ENCODE data around the gene GAS2L2.

Gene GAS2L2

GRCh38 chr17:35752945-35753764, at the start of gene GAS2L2:
TSS of gene GAS2L2 (minus strand) at chr17:35753239. CDS start at chr17:35752850, 389 bp downstream.
- DNase-seq, result no peak

- DNase-seq, result peak; percentile 84
Observed at GRCh38 chr17:35801583-35802224, 48.7 kb upstream of the GAS2L2 start.

- no peak for DNase-seq
Observed at GRCh38 chr17:35799942-35800341, 46.9 kb upstream of the GAS2L2 start.

GRCh38 chr17:35797918-35798317, 44.9 kb upstream of the GAS2L2 start:
- no peak for DNase-seq

GRCh38 chr17:35797370-35797769, 44.3 kb upstream of the GAS2L2 start:
- no peak for DNase-seq

- no peak for DNase-seq
Observed at GRCh38 chr17:35796942-35797341, 43.9 kb upstream of the GAS2L2 start.

GRCh38 chr17:35795871-35796265, 42.8 kb upstream of the GAS2L2 start:
- no peak for DNase-seq

GRCh38 chr17:35795007-35795870, 42.2 kb upstream of the GAS2L2 start, which contains the start of gene MMP28:
TSS of gene MMP28 (minus strand) at chr17:35795641. CDS start at chr17:35795377, 264 bp downstream.
- peak; percentile 24 for DNase-seq

GRCh38 chr17:35793257-35793656, 40.2 kb upstream of the GAS2L2 start:
- DNase-seq, result no peak

- no peak for DNase-seq
Observed at GRCh38 chr17:35791681-35792350, 38.8 kb upstream of the GAS2L2 start.

- DNase-seq, result no peak
Observed at GRCh38 chr17:35790841-35791240, 37.8 kb upstream of the GAS2L2 start.

- no peak for DNase-seq
Observed at GRCh38 chr17:35788477-35789368, 35.7 kb upstream of the GAS2L2 start.

- DNase-seq, result no peak
Observed at GRCh38 chr17:35786941-35787432, 33.9 kb upstream of the GAS2L2 start.

GRCh38 chr17:35784895-35785294, 31.9 kb upstream of the GAS2L2 start:
- DNase-seq, result no peak

GRCh38 chr17:35780950-35781349, 27.9 kb upstream of the GAS2L2 start:
- no peak for DNase-seq

GRCh38 chr17:35778641-35779196, 25.7 kb upstream of the GAS2L2 start:
- no peak for DNase-seq

GRCh38 chr17:35775583-35775982, 22.5 kb upstream of the GAS2L2 start:
- no peak for DNase-seq

- no peak for DNase-seq
Observed at GRCh38 chr17:35775039-35775438, 22.0 kb upstream of the GAS2L2 start.

GRCh38 chr17:35774499-35774898, 21.5 kb upstream of the GAS2L2 start:
- DNase-seq, result no peak

- DNase-seq, result no peak
Observed at GRCh38 chr17:35773679-35774425, 20.8 kb upstream of the GAS2L2 start.

Data from hematopoietic multipotent progenitor cell treated with erythropoietin and hydrocortisone succinate and interleukin-3 and kit ligand, for 8 days (in vitro differentiated cells).